NK-92 (cell line): Measurements from ENCODE around the gene ZMYND8.
"Not testable (repeated sequence)": the region's sequence is repeated elsewhere in the genome, so short reads cannot be mapped to it uniquely, and the experiment has no call there.

Source experiments
- DNase-seq: peaks from one replicate; lab custom pipeline; 2025; ENCODE audit not compliant: unreplicated experiment; lab: John Stamatoyannopoulos, UW

Gene ZMYND8

DNA sequence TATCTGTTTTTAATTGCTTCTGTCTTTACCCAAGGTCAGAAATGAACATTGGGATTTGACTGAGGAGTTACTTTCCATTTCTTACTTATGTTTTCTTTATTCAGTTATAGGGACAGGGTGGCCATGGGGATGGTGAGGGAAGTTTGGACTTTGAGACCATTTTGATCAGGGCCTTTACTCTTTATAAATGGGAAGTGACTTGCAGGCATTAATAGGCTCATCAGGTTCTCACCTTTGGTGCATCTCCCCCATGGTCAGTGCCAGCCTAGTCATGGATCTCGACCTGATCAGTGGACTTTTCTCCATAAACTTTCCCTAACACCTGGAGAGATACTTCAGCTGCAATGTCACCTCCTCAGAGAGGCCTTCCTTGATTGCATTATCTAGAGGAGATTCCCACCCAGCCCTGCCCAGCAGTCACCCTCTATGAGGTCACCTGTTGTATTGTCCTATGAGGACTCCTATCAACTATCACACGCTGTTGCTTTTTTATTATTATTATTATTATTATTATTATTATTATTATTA is 16.8 kb upstream of the ZMYND8 start:
- no peak for DNase-seq

DNA sequence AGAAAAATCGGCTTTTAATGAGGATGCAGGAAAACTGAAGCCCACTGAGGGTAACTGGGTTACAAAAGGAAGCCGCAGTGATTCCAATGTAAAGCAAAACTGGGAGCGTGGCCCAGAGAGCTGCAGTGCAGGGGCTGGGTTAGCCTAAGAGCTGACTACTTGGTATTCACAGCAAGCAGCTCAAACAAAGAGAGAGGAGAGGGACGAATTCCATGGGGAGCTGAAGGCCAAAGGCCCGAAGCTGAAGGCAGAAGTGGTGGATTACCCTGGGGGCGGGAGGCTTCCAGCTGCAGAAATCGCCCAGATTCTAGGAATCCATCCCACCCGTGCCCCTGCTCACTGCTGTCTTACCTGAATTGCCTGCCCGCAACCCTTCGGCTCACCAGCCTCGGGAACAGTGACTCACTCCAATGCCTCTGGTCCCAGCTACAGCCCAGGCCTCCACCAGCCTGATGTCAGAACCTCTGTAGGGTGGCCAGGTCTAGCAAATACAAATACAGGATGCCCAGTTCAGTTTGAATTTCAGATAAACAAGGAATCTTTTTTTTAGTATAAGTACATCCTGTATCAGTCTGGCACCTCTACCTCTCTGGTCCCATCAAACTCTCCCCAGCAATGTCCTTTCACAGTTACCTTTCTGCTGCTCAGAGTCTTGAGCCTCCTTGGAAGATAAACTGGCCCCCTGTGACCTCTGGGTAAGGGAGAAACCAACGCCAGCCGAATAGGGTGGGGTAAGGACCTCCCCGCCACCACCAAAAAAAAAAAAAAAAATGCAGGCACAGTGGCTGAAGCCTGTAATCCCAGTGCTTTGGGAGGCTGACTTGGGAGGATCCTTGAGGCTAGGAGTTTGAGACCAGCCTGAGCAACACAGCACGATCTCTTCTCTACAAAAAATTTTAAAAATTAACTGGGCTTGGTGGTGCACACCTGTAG is 14.6 kb upstream of the ZMYND8 start:
- no peak for DNase-seq

DNA sequence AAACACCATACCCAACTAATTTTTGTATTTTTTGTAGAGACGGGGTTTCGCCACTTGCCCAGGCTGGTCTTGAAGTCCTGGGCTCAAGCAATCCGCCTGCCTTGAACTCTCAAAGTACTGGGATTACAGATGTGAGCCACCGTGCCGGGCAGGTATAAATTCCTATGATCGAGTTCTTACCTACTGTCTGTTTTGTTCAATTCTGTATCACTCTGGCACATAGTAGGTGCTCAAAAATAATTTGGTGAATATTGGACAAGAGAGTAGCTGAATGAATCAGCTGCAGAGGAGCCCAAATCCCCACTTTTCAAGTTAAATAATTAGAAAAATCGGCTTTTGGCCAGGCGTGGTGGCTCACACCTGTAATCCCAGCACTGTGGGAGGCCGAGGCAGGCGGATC is 13.7 kb upstream of the ZMYND8 start:
- DNase-seq, result no peak

DNA sequence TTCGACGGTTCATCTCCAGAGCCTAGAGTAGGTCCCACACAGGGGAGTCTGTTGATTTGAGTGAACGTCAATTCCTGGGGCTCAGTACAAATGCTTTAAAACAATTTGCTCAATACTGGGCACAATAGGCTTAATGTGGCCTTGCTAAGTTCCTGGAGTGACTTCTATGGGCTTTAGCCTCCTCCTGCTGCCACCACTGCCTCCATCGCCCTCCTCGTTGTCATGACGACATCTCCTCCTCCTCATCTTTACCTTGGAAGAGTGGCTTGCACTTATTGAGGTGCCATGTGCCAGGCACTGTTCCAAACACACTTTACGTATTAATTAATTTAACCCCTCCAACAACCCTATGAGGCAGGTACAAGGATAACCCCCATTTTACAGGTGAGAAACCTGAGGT is 11.8 kb upstream of the ZMYND8 start:
- no peak for DNase-seq

DNA sequence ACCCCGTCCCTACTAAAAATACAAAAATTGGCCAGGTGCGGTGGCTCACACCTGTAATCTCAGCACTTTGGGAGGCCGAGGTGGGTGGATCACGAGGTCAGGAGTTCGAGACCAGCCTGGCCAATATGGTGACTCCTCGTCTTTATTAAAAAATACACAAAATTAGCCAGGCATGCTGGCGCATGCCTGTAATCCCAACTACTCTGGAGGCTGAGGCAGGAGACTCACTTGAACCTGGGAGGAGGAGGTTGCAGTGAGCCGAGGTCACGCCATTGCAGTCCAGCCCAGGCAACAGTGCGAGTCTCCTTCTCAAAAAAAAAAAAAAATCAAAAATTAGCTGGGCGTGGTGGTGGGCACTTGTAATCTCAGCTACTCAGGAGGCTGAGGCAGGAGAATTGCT is 9.8 kb upstream of the ZMYND8 start:
- not testable (repeated sequence) for DNase-seq

DNA sequence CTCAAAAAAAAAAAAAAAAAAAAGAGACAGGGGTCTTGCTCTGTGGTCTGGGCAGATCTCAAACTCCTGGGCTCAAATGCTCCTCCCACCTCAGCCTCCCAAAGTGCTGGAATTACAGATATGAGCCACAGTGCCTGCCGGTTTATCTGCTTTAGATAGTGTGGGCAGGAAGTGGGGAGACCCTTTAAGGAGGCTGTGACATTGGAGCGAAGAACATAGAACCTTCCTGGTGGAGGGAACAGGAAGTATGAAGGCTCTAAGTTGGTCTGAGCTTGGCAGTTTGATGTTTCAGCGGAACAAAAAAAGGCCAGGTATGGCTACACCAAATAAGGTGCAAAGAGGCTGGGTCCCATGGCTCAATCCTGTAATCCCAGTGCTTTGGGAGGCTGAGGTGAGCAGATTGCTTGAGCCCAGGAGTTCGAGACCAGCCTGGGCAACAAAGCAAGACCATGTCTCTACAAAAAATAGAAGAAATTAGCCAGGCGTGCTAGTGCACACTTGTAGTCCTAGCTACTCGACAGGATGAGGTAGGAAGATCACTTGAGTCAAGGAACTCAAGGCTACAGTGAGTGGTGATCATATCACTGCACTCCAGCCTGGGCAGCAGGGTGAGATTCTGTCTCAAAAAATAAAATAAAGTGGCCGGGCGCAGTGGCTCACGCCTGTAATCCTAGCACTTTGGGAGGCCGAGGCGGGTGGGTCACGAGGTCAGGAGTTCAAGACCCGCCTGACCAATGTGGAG is 8.7 kb upstream of the ZMYND8 start:
- no peak for DNase-seq

DNA sequence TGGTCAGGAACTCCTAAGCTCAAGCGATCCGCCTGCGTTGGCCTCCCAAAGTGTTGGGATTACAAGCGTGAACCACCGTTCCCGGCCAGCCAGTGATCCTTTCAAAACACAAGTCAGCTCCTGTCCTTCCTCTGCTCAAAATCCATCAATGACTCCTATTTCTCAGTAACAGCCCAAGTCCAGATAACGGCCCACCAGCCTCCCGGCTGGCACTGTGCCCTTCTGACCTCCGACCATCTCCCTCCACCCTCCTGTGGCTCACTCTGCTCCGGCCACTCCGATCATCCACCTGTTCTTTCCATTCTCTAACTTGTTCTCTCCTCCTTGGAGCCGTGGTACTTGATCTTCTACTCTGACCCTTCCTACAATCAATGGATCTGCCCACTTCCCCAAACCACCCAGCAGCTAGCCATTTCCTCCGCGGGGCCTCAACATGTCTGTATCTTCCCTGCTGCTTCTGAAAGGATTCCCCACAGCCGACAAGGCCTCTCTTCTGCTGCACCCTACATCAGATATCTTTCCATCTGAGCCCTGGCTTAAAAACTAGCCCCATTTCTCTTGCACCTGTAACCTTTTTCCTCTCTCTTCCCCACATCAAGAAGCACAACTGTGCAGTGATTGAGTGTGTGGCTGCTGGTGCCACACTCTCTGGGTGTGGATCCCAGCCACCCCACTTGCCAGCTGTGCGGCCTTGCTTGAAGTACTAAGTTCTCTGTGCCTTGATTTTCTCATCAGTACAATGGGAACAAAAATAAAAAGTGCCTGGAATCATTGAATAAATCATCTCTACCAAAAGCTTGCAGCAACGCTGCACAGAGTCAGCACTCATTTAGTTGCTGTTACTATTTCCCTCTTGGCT is 6.1 kb upstream of the ZMYND8 start:
- no peak for DNase-seq

DNA sequence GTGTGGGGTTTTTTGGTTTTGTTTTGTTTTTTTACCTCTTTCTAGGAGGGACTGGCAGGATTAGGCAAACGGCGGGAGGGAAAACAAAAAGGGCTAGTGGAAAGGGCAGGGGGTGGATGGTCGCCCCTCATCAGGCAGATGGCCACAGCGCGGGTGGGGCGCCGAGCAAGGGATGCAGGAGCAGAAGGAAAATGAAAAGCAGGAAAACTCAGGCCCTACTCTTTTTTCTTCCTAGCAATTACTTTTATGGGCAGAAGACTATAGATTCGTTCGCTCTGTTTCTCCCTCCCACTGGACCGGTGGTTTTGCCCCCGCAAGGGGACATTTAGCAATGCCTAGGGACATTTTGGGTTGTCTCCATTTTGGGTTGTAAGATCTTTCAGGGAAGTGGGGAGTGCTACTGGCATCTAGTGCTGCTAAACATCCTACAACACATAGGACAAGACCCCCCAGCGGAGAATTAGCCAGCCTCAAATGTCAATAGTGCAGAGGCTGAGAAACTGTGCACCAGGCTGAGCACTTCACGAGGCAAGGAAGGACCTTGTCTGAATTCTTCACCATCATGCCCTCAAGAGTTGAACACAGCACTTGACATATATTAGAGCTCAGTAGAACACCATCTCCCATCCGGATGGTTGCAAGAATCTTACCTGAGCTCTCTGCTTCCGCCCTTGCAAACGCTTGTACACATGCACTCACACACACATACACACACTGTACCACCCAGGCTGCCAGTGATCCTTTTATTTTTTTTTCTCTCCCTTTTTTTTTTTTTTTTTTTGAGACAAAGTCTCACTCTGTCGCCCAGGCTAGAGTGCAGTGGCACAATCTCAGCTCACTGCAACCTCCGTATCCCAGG is 4.8 kb upstream of the ZMYND8 start:
- DNase-seq, result no peak

DNA sequence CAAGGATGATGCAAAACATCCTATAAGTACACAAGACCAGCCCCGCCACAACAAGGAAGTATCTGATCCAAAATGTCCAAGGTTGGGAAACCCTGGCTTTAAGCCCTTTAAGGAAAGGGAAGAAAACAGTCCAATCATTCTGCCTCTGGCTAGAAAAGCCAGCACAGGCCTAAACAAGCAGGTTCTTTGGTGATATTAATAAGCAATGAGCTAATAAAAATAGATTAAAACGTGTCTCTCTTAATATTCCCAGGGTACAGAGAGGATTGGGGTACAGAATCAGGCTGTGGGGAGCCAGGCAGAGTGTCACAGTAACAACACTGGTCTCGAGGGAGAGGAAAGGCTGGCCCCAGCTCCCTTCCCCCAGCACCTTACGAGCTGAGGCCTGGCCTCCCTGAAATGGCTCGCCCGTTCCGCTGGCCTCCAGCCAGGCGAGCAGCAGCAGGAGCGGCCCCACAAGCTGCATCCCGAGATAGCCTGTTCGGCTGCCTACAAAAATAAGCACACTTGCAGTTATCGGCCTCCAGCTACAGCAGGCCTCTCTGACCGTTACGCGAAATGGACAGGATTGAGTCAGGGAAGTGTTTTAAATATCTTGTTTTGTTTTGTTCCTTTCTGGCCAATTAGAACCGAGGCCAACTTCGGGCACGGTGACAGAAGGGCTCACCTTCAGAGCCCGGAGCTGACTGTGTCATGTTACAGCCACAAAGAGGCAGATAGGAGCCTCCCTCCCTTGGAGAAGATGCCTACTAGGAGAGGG is 4.0 kb upstream of the ZMYND8 start:
- DNase-seq, result no peak

DNA sequence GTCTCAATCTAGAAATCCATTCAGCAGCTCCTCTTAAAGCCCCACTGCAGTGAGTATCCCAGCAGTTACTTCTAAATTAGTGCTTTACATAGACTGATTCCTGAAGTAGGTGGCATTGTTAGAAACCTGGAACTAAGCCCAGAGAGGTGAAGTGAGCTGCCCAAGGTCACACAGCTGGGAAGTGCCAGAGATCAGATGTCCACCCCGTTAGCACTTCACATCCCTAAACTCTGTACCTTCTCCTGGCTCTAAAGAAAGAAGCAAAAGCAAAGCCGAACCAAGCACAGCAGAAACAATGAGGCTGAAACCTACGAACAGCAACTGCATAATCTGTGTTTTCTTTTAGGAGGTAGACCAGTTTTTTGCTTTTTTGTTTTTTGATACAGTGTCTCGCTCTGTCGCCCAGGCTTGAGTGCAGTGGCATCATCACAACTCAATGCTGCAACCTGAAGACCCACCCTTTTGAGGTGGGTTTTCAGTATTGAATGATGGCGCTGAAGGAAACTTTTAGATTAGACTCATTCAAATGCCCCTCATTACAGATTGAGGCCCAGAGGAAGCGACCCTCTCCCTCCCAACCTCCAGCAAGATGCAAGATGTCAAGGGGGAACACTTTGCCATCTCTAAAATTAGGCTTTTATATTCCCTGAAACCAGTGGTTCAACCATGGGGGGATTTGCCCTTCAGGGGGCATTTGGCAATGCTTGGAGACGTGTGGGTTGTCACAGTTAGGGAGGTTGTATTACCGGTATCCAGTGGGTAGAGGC is 3.2 kb upstream of the ZMYND8 start:
- DNase-seq, result no peak

DNA sequence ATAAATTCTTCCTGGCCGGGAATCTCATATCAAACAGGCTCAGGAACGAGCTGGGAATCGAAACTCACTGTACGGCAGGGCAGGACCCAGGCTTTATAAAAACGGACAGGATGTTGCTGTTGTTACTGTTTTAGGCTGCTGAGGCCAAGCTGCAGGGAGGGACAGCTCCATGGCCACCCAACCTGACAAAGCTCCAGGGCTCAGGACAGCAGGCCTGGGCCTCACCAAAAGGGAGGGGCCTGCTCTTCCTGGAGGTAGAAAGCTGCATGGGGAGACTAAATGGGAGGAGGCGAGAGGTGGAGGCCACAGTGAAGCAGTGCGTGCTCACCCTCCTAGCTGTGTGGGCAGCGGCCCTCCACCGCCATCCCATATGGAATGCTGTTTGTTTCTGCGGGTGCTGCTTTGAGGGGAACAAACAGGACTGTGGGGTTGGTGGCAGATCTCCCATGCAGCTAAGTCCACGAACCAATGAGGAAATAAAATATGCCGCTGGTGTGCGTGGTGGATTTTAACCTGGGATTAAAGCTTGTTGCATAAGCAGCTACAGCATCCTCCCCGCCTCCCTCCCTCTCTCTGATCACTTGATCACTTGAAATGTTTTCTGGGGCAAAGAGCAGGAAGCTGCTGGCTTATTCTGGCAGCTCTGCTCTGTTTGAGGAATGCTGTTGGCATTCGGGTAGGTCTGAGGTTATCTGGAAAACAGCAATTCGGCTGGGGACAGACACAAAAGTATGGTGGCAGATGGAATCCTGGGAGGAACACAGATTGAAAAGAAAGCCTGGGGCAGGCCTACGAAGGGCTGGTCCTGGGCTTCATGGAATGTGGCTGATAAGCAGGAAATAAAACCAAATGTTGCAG is 2.4 kb upstream of the ZMYND8 start:
- DNase-seq, result no peak

DNA sequence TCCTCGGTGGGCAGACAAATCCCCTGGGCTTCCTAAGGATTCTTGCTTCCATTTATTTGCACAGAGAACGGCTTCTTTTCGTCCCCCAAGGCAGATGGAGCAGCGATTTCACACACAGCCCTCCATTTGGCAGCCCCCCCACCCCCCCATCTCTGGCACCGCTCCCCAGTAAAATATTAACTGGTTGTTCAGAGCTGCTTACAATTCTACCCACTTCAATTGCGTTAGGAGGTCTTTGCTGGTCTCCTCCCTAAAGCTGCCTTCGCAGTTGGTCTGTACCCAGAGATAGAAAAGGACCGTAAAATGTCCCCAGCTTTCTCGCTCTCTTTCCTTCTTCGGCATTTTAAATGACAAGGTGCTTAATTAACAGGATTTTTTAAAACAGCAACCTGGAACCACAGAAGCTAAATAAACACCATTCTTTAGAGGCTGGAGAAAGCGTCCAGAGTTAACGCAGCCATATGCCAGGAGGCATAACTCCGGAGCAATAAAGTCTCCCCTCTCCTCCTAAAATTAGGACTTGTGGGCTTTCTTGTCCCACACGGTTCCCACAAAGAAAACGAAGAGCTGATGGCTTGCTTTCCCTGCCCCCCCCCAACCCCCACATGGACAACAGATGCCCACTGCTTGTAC is 1.7 kb upstream of the ZMYND8 start:
- no peak for DNase-seq

DNA sequence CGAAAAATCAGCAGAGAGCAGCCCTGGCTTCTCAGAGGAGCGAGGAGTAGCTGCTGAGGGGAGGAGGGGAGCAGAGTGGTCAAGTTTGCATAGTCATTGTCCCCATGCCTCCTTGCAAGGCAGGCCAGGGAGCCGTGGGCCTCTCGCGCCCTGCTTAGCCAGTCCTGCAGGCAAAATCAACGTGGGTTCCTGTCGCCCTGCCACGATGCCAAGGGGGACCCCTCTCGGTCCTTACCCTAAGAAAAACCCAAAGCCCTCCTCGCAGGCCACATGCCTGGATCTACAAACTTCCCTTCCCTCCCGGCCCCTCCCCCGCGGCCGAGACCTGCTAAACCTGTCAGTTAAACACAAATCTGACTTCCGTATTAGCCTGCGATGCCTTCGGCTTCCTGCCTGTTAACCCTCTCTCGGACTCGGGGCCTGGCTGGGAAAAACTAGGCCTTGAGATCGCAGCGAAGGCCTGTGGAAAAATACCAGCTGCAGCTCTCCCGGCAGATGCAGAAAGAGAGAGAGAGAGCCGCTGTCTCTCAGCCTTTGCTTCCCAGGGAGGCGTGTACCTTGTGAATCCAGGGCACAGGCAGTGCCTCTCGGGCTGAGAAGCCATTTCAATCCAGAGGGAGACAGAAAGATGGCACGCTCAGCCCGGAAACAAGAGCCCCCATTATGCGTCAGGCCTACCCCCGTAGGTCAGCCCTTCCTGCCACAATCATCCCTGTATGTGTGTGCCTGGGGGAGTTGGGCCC is 968 bp upstream of the ZMYND8 start:
- DNase-seq, result no peak

DNA sequence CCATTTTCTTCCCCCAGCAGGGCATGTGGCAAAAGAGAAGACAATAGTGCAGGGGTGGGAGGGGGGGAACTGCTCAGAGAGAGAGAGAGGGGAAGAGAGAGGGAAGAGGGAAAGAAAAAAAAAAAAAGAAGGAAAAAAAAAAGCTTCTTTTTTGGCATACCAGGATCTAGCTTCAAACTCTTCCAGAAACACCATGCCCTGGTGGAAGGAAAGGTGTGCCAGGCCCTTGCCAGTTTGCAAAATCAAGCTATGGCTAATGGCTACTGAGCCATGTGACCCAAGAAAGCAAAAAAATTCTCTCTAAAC is 326 bp downstream of the ZMYND8 start:
- DNase-seq, result no peak

DNA sequence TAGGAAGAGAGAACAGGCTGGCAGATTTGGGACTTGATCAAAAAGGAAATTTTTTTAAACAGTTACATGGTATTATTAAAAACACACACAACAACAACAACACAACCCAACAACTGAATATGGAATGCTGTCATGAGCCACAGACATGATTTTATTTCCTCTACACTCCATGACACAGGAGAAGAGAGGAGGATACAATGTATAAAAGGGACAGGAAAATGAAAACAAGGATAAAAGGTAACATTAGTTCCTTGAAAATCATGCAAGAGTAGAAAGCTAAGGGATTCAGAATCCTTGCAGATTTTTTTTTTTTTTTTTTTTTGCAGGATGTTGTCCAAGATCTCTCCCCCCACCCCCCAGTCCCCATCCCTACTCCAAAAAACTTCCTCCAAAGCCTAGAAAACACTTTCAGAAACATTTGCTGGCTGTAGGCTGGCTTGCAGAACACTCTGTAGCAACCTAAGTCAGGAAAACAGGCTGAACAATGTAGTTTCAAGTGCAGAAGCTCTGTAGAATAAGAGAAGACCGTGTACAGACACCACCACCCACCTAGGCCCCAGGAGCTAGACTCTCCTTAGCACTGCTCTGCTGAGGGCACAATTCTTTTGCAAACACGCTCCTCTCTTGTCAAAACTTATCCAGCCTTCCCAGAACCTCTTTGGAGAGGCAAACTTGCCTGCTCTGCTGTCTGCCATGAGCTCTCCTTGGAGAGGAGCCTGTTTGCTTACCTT is 845 bp downstream of the ZMYND8 start:
- no peak for DNase-seq
